HG03457 (cell line): ENCODE results near the gene MEGF10.

ENCODE experiments used
- ATAC-seq: cut with Tn5 transposase; IDR thresholded peaks from one replicate; pipeline ENCODE4 v1.9.1; 2021; ENCODE audit warnings: moderate number of reproducible peaks; ENCODE audit not compliant: unreplicated experiment

Gene MEGF10

GRCh38 chr5:127363403-127363802, 72.8 kb downstream of the MEGF10 start:
- ATAC-seq = no peak

GRCh38 chr5:127367029-127367428, 76.4 kb downstream of the MEGF10 start:
- no peak for ATAC-seq

GRCh38 chr5:127367946-127368465, 77.4 kb downstream of the MEGF10 start:
- no peak for ATAC-seq

GRCh38 chr5:127369796-127370195, 79.2 kb downstream of the MEGF10 start:
- no peak for ATAC-seq

GRCh38 chr5:127370631-127371030, 80.0 kb downstream of the MEGF10 start:
- no peak for ATAC-seq

- ATAC-seq = no peak
Observed at GRCh38 chr5:127373858-127374491, 83.4 kb downstream of the MEGF10 start.

- ATAC-seq = no peak
Observed at GRCh38 chr5:127375124-127375523, 84.5 kb downstream of the MEGF10 start.

- no peak for ATAC-seq
Observed at GRCh38 chr5:127375544-127376091, 85.0 kb downstream of the MEGF10 start.

GRCh38 chr5:127377651-127378050, 87.1 kb downstream of the MEGF10 start:
- no peak for ATAC-seq

GRCh38 chr5:127385936-127386335, 95.3 kb downstream of the MEGF10 start:
- no peak for ATAC-seq

GRCh38 chr5:127386557-127386956, 96.0 kb downstream of the MEGF10 start:
- ATAC-seq = no peak

GRCh38 chr5:127389601-127390000, 99.0 kb downstream of the MEGF10 start:
- no peak for ATAC-seq

GRCh38 chr5:127392762-127393161, 102.2 kb downstream of the MEGF10 start:
- no peak for ATAC-seq

GRCh38 chr5:127396490-127397155, 106.0 kb downstream of the MEGF10 start:
- ATAC-seq = no peak

- no peak for ATAC-seq
Observed at GRCh38 chr5:127398508-127398907, 107.9 kb downstream of the MEGF10 start.

GRCh38 chr5:127399068-127399467, 108.5 kb downstream of the MEGF10 start:
- no peak for ATAC-seq

GRCh38 chr5:127400539-127400938, 109.9 kb downstream of the MEGF10 start:
- ATAC-seq = no peak

- ATAC-seq = no peak
Observed at GRCh38 chr5:127400946-127401670, 110.5 kb downstream of the MEGF10 start.

- ATAC-seq = no peak
Observed at GRCh38 chr5:127402361-127402760, 111.8 kb downstream of the MEGF10 start.

- ATAC-seq = no peak
Observed at GRCh38 chr5:127404190-127404589, 113.6 kb downstream of the MEGF10 start.

- ATAC-seq = no peak
Observed at GRCh38 chr5:127406326-127407121, 115.9 kb downstream of the MEGF10 start.
